Heart left ventricle (tissue), 13 donors: ENCODE data around the gene MRFAP1.

Experiments used
- CTCF ChIP-seq, 12 donors: fragments of 200-600 bp; sonication (generic) in 4 of 12; IDR thresholded peaks; one replicate each; pipeline versions ENCODE4 v1.5.0 to v1.8.0; 2018 to 2022; ENCODE audit warnings: antibody characterized with exemption in 12 of 12, mild to moderate bottlenecking in 5 of 12
- POLR2A ChIP-seq, 2 donors: fragments of 450-650 bp; IDR thresholded peaks; one replicate each; pipeline ENCODE4 v1.6.1; 2017; ENCODE audit warnings: antibody characterized with exemption in 2 of 2, mild to moderate bottlenecking in 2 of 2, moderate library complexity in 2 of 2
- donor health status: ischemic (EF 13 %, LVEDD 7.1; RV severe dilation, severe dysfunction).
- donor health status: DM: no; HTN: yes; CAD: no.
- donor health status: DM: no; HTN: no; CAD: no.
- donor health status: ischemic (EF 25% LVEDD 6.9; RV normal size, moderate dysfunction).
- donor health status: ischemic (EF 25% LVEDD 5.7; RV mildly dilated, moderate dysfunction).
- donor health status: ischemic (EF 35%, LVEDD 5.7; RV mildly dilated, moderate dysfunction).
- donor health status: nonischemic (EF 11% LVEDD 7.7; RV severe dilation, severe dysfunction).
- donor health status: DM: yes; HTN: yes; CAD: no.
- donor health status: PGD.
- donor health status: ischemic (EF 29% LVEDD 5.4; RV normal size, mild dysfunction).
- donor health status: nonischemic (EF 23%, LVEDD 6.1; RV moderate dilation, normal function).

GRCh38 chr4:6591781-6592180 lies 48.7 kb upstream of the MRFAP1 start:
- TF ChIP-seq CTCF (IDR thresholded peaks at IDR 0.05) (no peak), POLR2A (IDR thresholded peaks at IDR 0.05) (no peak)
